ENCODE data around the gene ACKR2. TPM values are rescaled to one million over a fixed set of nuclear protein-coding genes. Genes with fewer than 3 reads are reported as not detected.

Gene ACKR2
- total RNA-seq, 4 donors from 2014 or later: 5.6 to 15.3 (median 10.7) TPM

DNA sequence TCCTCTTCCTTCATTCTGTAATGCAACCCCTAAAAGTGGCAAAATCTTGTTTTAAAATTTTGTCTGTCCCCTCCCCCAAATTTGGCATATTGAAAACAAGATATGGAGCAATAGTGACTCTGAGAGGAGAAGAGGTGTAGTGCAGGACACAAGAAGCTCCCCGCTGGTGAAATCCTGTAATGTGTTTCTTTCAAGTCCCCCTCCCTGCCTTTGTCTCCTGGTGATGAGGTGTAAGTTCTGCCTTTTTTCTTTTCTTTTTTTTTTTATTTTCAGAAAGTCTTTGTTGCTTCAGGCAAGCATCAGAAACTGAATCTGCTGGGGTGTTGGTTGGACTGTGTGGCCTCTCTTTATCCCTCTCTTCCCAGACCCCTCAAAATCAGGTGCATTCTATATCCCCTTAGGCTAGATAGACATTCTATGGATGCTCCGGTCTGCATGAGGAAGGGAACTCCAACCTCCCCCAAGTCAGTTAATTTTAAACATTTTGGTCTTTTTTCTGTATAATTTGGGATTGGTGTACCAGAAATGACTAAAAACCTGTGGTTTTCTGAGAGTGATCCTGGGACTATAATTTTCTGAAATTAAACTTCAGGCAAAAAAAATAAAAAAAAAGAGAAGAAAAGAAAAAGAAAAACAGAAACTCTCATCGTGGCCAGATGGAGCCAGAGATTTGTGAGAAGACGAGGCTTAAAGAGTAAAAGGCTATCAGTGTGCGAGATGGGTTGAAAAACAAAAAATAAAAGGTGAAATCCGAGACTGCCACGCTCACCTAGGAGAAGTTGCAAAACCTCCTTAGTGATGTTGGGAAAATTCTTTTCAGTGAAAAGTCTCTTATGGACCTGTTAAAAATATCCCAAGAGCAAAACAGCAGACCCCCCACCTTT is 21.4 kb downstream of the ACKR2 start:
- Histone ChIP-seq H3K4me3 (replicated peaks in 1 of 3) (no peak overlapping the region), H3K4me1 (no peaks in the 10 kb centered on the region), H3K27ac (no peak overlapping the region), H3K36me3 (no peaks in the 10 kb centered on the region), H3K9me3 (no peaks in the 10 kb centered on the region), H3K27me3 (no peaks in the 10 kb centered on the region)
- intact Hi-C loops (cut with DNase I): no loop called here
- WGBS, 2 donors: 47% methylated on average over 7 of the region's 7 CpGs
- no peak for TF ChIP-seq POLR2A (IDR thresholded peaks at IDR 0.05)
- TF ChIP-seq, protein P1, sequence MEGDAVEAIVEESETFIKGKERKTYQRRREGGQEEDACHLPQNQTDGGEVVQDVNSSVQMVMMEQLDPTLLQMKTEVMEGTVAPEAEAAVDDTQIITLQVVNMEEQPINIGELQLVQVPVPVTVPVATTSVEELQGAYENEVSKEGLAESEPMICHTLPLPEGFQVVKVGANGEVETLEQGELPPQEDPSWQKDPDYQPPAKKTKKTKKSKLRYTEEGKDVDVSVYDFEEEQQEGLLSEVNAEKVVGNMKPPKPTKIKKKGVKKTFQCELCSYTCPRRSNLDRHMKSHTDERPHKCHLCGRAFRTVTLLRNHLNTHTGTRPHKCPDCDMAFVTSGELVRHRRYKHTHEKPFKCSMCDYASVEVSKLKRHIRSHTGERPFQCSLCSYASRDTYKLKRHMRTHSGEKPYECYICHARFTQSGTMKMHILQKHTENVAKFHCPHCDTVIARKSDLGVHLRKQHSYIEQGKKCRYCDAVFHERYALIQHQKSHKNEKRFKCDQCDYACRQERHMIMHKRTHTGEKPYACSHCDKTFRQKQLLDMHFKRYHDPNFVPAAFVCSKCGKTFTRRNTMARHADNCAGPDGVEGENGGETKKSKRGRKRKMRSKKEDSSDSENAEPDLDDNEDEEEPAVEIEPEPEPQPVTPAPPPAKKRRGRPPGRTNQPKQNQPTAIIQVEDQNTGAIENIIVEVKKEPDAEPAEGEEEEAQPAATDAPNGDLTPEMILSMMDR (IDR thresholded peaks at IDR 0.05): peak; percentile 26 to 90 (median 70)
- peak in 1 of 2 donors; percentile 8 for DNase-seq

DNA sequence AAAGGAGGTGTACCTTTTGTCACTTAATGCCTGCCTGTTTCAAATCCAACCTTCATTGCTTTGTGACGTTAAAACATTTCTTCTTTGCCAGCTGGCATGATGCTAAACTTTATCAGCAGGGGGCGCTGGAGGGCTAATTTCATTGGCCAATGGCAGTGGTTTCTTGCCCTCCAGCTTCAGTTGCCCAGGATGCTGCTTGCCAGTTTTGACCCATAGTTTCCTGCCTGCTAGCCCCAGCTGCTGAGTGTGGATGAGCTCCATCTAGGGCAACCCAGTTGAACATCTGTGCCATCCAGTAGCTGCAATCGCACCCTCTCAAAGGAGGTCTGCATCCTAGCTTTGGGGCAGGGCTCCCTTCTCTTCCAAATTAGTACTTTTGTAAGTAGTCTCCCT is 22.1 kb downstream of the ACKR2 start:
- TF ChIP-seq, protein P1 (IDR thresholded peaks at IDR 0.05): peak; percentile 34 to 70 (median 56)
- no peak for TF ChIP-seq POLR2A (IDR thresholded peaks at IDR 0.05)
- no peak overlapping the region for H3K27ac ChIP-seq
- no peaks in the 10 kb centered on the region for H3K27me3 ChIP-seq
- no peaks in the 10 kb centered on the region for H3K9me3 ChIP-seq
- no peaks in the 10 kb centered on the region for H3K4me1 ChIP-seq
- H3K36me3 ChIP-seq: no peaks in the 10 kb centered on the region
- intact Hi-C loops (cut with DNase I): no loop called here
- no peak overlapping the region for H3K4me3 ChIP-seq (replicated peaks in 1 of 3)
- peak; percentile 55 to 71 for DNase-seq
- WGBS, 2 donors: 26 to 27% methylated on average over 3 of the region's 3 CpGs

DNA sequence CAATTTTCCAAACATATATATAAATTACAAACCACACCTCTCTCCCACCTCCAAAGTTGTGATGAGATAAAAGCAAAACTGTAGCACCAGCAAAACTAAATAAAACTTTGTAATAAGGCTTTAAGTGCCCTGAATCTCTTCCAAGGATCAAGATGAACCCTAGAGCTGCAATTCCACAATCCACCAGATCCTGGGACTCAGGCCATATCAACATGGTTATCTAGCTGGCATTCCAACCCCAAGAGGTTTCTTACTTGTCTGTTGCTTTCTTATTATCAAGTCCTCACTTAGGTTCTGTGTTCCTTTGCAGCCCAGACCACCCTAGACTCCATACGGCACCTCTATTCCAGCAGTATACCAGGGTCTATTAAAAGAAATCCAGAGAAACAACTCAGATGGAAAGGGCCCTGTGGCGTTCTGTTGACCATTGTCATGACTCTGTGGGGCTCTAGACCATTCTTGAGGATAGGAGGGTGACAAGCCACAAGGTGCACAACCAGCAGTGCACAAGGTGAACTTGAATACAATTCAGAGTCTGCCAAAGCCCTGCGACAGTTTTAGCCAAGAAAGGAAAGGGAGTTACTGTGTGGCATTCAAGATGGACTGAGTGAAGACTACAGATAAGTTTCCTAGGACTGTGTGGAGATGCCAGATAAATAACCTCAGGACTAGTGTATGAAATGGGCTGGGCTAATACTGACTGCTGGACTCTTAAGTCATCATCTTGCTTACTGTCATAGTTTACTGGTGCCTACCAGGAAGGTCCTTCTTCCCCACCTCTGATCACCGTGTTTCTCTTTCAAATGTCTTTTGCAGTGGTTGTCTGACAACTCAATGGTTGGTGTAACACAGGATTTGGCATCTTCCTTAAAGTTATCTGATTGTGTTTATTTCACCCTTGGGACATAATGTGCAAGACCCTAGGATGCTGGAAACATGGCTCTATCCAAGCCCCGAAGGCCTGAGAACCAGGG is 27.2 kb downstream of the ACKR2 start:
- no peak for TF ChIP-seq POLR2A (IDR thresholded peaks at IDR 0.05)
- TF ChIP-seq, protein P1 (IDR thresholded peaks at IDR 0.05): no peak
- Histone ChIP-seq H3K27me3 (no peaks in the 10 kb centered on the region), H3K4me3 (replicated peaks in 1 of 3) (no peak overlapping the region), H3K27ac (no peak overlapping the region), H3K4me1 (no peaks in the 10 kb centered on the region), H3K36me3 (no peaks in the 10 kb centered on the region), H3K9me3 (no peaks in the 10 kb centered on the region)
- WGBS, 2 donors: 90 to 97% methylated on average over 5 of the region's 5 CpGs
- DNase-seq: no peak
- intact Hi-C loops (cut with DNase I): loop anchor here (5.0 kb wide), 1 partner anchor 54 kb away; no protein-coding TSS in a partner anchor

DNA sequence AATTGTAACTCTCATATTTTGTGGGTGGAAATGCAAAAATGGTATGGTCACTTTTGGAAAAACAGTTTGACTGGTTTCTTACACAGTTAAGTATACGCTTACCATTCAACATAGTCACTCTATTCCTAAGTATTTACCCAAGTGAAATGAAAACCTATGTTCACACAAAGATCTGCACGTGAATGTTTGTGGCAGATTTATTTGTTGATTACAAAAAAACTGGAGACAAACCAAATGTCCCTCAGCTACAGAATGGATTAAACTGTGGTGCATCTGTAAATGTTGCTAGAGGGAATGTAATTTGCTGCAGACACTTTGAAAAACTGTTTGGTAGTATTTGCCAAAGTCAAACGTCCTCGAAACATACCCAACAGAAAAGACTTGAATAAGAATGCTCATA is 29.3 kb downstream of the ACKR2 start:
- no peak overlapping the region for H3K4me3 ChIP-seq (replicated peaks in 1 of 3)
- TF ChIP-seq POLR2A (IDR thresholded peaks at IDR 0.05): no peak
- TF ChIP-seq, protein P1 (IDR thresholded peaks at IDR 0.05): no peak
- no peaks in the 10 kb centered on the region for H3K27me3 ChIP-seq
- no peaks in the 10 kb centered on the region for H3K9me3 ChIP-seq
- intact Hi-C loops (cut with DNase I): loop anchor here (5.0 kb wide), 1 partner anchor 56 kb away; no protein-coding TSS in a partner anchor
- no peaks in the 10 kb centered on the region for H3K4me1 ChIP-seq
- no peaks in the 10 kb centered on the region for H3K36me3 ChIP-seq
- WGBS, 2 donors: 90% methylated on average over 4 of the region's 4 CpGs
- no peak overlapping the region for H3K27ac ChIP-seq
- no peak for DNase-seq

Data from thyroid gland (tissue), 4 donors.